CD4-positive, alpha-beta T cell treated with Interleukin-4 for 1 hour (primary cell): ENCODE measurements around the gene MOSMO.
"Not testable (repeated sequence)": the region's sequence is repeated elsewhere in the genome, so short reads cannot be mapped to it uniquely, and the experiment has no call there.

Experiments used
- DNase-seq, 2 donors: peaks; one replicate each; pipeline ENCODE4 v3.0.0-alpha.2; 2020 to 2022

The MOSMO gene

GRCh38 chr16:22007509-22008214 is at the start of gene MOSMO:
TSS of gene MOSMO (plus strand) at chr16:22008111. CDS start at chr16:22008302, 191 bp downstream.
- peak; percentile 61 to 64 for DNase-seq

- no peak for DNase-seq
These were observed 48.9 kb upstream of the MOSMO start for GRCh38 chr16:21959050-21959449.

GRCh38 chr16:21962475-21962874 is 45.4 kb upstream of the MOSMO start:
- DNase-seq, result no peak

GRCh38 chr16:21963887-21964286 is 44.0 kb upstream of the MOSMO start:
- DNase-seq, result no peak

- no peak for DNase-seq
These were observed 43.6 kb upstream of the MOSMO start for GRCh38 chr16:21964353-21964752.

- DNase-seq, result no peak
These were observed 36.1 kb upstream of the MOSMO start for GRCh38 chr16:21971856-21972255.

- no peak for DNase-seq
These were observed 34.0 kb upstream of the MOSMO start for GRCh38 chr16:21973945-21974344.

GRCh38 chr16:21980032-21980431 is 27.9 kb upstream of the MOSMO start:
- DNase-seq, result no peak

GRCh38 chr16:21982108-21982507 is 25.8 kb upstream of the MOSMO start:
- DNase-seq, result no peak

GRCh38 chr16:21984062-21984461 is 23.8 kb upstream of the MOSMO start:
- DNase-seq, result no peak

GRCh38 chr16:21985524-21985923 is 22.4 kb upstream of the MOSMO start:
- DNase-seq, result no peak

GRCh38 chr16:21986692-21987246 is 21.1 kb upstream of the MOSMO start:
- no peak for DNase-seq

GRCh38 chr16:21987498-21987897 is 20.4 kb upstream of the MOSMO start:
- DNase-seq, result no peak

- DNase-seq, result no peak
These were observed 18.8 kb upstream of the MOSMO start for GRCh38 chr16:21989133-21989532.

- DNase-seq, result no peak
These were observed 18.2 kb upstream of the MOSMO start for GRCh38 chr16:21989751-21990150.

GRCh38 chr16:21990381-21990944 is 17.4 kb upstream of the MOSMO start:
- DNase-seq, result no peak

- no peak for DNase-seq
These were observed 16.3 kb upstream of the MOSMO start for GRCh38 chr16:21991621-21992020.

- no peak for DNase-seq
These were observed 12.9 kb upstream of the MOSMO start for GRCh38 chr16:21994856-21995465.

- DNase-seq, result no peak
These were observed 10.8 kb upstream of the MOSMO start for GRCh38 chr16:21996923-21997696.

GRCh38 chr16:21997697-21998480 is 10.0 kb upstream of the MOSMO start:
- DNase-seq, result no peak

GRCh38 chr16:22001591-22001990 is 6.3 kb upstream of the MOSMO start:
- no peak for DNase-seq

GRCh38 chr16:22002047-22002446 is 5.9 kb upstream of the MOSMO start:
- not testable (repeated sequence) for DNase-seq
